Aorta (tissue), 5 donors: ENCODE measurements around the gene ZSWIM6. TPM values are rescaled to one million over a fixed set of nuclear protein-coding genes. Genes with fewer than 3 reads are reported as not detected.
"Not testable (repeated sequence)": the region's sequence is repeated elsewhere in the genome, so short reads cannot be mapped to it uniquely, and the experiment has no call there.

Experiments used
- ATAC-seq: fragments of 200-7000 bp; cut with Tn5 transposase; one replicate; pipeline ENCODE4 v1.9.1; 2022; ENCODE audit warnings: moderate library complexity; ENCODE audit not compliant: low FRiP score
- DNase-seq, 2 donors: peaks; one replicate each; pipeline ENCODE4 v3.0.0-alpha.2; 2020
- H3K27ac ChIP-seq, 2 donors: one replicate each; pipeline ENCODE4 v1.5.1; 2013; ENCODE audit warnings: low read length in 2 of 2, mild to moderate bottlenecking in 2 of 2, moderate library complexity in 2 of 2, control low read depth in 1 of 2, inconsistent platforms in 1 of 2, low read depth in 1 of 2
- H3K27me3 ChIP-seq, 2 donors: one replicate each; pipeline ENCODE4 v1.6.1; 2013; ENCODE audit warnings: control low read depth in 1 of 2, low read length in 1 of 2, mild to moderate bottlenecking in 1 of 2, moderate library complexity in 1 of 2; ENCODE audit not compliant: insufficient read depth in 2 of 2, control insufficient read depth in 1 of 2
- H3K36me3 ChIP-seq, 2 donors: one replicate each; pipeline ENCODE4 v1.6.1; 2013; ENCODE audit warnings: control low read depth in 1 of 2, low read length in 1 of 2, mild to moderate bottlenecking in 1 of 2; ENCODE audit not compliant: insufficient read depth in 2 of 2, control insufficient read depth in 1 of 2
- H3K4me1 ChIP-seq, 2 donors: one replicate each; pipeline ENCODE4 v1.6.1; 2013; ENCODE audit warnings: low read length in 2 of 2, control low read depth in 1 of 2, mild to moderate bottlenecking in 1 of 2, moderate library complexity in 1 of 2; ENCODE audit not compliant: insufficient read depth in 2 of 2, control insufficient read depth in 1 of 2
- H3K4me3 ChIP-seq, 2 donors: one replicate each; pipeline ENCODE4 v1.5.1; 2013; ENCODE audit warnings: low read length in 2 of 2, control low read depth in 1 of 2, mild to moderate bottlenecking in 1 of 2
- H3K9me3 ChIP-seq: one replicate; pipeline ENCODE4 v1.6.1; 2013; ENCODE audit warnings: mild to moderate bottlenecking, low read length; ENCODE audit not compliant: control insufficient read depth
- WGBS, 2 donors: extraction: QIAGEN DNeasy Blood & Tissue Kit; methylation state at CpG; one replicate each; pipeline ENCODE4 v1.1.7; 2013; 5-methylcytosine and 5-hydroxymethylcytosine counted together
- intact Hi-C, 2 donors: fragments of 100-400 bp; cut with DNase I; formaldehyde crosslinking; loops; one replicate each; pipeline versions ENCODE4 v1.14.2 to v1.15.0; 2022
- polyA plus RNA-seq, 2 donors: library from polyadenylated mRNA; stranded (reverse); fragments of 200-250 nt; gene quantifications; one replicate each; pipeline ENCODE4 v1.2.3, GENCODE V29; 2013
- total RNA-seq, 2 donors: library from RNA; stranded (reverse); fragmentation: NEBNext Ultra II Directional; extraction: Animal tissue kit (Norgen Biotek cat#: 25700); gene quantifications; one replicate each; pipeline ENCODE4 v1.2.1, GENCODE V29; 2021
- donor health status: healthy with polysubstance abuse.
- donor health status: Bipolar disorder and iron deficiency.
- donor health status: DM: no; HTN: no; CAD: no.
- donor health status: DM: no; HTN: no; CAD: no.
- donor health status: DM: yes; HTN: yes; CAD: no.

The ZSWIM6 gene
- total and polyA plus RNA-seq, 4 donors: 3.4 to 21.8 (median 12.4) TPM

GRCh38 chr5:61399679-61400078 lies 67.6 kb downstream of the ZSWIM6 start:
- intact Hi-C loops: no loop called here
- 96% methylated on average over 5 of the region's 5 CpGs for WGBS, 2 donors
- H3K4me1 ChIP-seq: peaks cover 0 to 3% of the 10 kb centered on the region in 2 donors

GRCh38 chr5:61401726-61402125 lies 69.7 kb downstream of the ZSWIM6 start:
- ATAC-seq: no peak
- Histone ChIP-seq H3K4me3 (no peak overlapping the region), H3K9me3 (no peaks in the 10 kb centered on the region), H3K4me1 (no peaks in the 10 kb centered on the region), H3K36me3 (no peaks in the 10 kb centered on the region), H3K27ac (no peak overlapping the region), H3K27me3 (no peaks in the 10 kb centered on the region)
- no peak for DNase-seq
- intact Hi-C loops: no loop called here

More at GRCh38 chr5:61399679-61400078, 67.6 kb downstream of the ZSWIM6 start:
- Histone ChIP-seq H3K4me3 (no peak overlapping the region), H3K27me3 (no peaks in the 10 kb centered on the region), H3K27ac (no peak overlapping the region), H3K36me3 (no peaks in the 10 kb centered on the region), H3K9me3 (no peaks in the 10 kb centered on the region)
- ATAC-seq: no peak
- DNase-seq: no peak

GRCh38 chr5:61402244-61402823 lies 70.3 kb downstream of the ZSWIM6 start:
- Histone ChIP-seq H3K4me3 (no peak overlapping the region), H3K27ac (no peak overlapping the region), H3K36me3 (no peaks in the 10 kb centered on the region), H3K4me1 (no peaks in the 10 kb centered on the region), H3K27me3 (no peaks in the 10 kb centered on the region), H3K9me3 (no peaks in the 10 kb centered on the region)
- no peak for ATAC-seq
- intact Hi-C loops: no loop called here
- DNase-seq: no peak

- ATAC-seq: no peak
- 91 to 95% methylated on average over 4 of the region's 4 CpGs for WGBS, 2 donors
- H3K4me1 ChIP-seq: no peaks in the 10 kb centered on the region
These were observed 71.2 kb downstream of the ZSWIM6 start for GRCh38 chr5:61402970-61403900.

DNA sequence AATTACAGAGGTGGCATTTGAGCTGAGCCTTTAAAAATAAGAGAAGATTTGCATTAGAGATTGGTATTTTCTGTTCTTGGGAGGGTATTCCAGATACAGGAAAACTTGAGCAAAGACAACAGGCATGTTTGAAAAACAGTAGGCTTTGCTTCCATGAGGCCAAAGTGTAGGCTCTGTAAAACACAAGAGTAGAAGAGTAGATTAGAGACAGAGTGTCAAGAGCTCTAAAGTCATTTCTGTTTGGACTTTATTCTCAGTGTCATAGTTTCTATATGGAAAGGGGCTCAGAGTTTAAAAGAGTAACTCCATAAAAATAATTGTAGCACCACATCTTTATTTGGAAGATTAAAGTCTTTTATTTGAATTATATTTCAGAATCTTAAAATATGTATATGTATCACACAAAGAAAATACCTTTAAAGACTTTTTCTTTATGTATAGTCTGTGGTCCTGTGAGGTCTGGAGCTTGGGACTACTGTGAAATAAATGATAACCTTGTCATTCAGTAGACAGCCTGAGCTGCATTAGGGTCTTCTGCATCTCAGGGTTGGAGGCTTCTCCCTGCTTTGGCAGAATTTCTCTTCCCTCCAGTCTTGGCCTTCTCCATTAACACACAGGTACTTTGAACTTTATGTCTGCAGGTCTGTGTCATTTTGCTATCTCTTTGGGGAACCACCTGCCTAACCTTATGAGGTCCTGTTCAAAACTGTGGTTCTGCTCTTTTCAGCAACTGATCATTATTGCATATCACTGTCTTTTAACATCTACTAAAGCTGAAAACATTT lies 73.6 kb downstream of the ZSWIM6 start:
- Histone ChIP-seq H3K27me3 (no peaks in the 10 kb centered on the region), H3K36me3 (no peaks in the 10 kb centered on the region), H3K4me1 (no peaks in the 10 kb centered on the region), H3K27ac (no peak overlapping the region), H3K4me3 (no peak overlapping the region), H3K9me3 (no peaks in the 10 kb centered on the region)
- no peak for ATAC-seq
- intact Hi-C loops: loop anchor here in 1 of 2 donors (5.0 kb wide), 1 partner anchor 47 kb away; no protein-coding TSS in a partner anchor
- DNase-seq: no peak

More at GRCh38 chr5:61402970-61403900, 71.2 kb downstream of the ZSWIM6 start:
- H3K27me3 ChIP-seq: no peaks in the 10 kb centered on the region
- H3K27ac ChIP-seq: no peak overlapping the region
- H3K4me3 ChIP-seq: no peak overlapping the region
- intact Hi-C loops: no loop called here
- no peak for DNase-seq
- H3K36me3 ChIP-seq: no peaks in the 10 kb centered on the region
- no peaks in the 10 kb centered on the region for H3K9me3 ChIP-seq

DNA sequence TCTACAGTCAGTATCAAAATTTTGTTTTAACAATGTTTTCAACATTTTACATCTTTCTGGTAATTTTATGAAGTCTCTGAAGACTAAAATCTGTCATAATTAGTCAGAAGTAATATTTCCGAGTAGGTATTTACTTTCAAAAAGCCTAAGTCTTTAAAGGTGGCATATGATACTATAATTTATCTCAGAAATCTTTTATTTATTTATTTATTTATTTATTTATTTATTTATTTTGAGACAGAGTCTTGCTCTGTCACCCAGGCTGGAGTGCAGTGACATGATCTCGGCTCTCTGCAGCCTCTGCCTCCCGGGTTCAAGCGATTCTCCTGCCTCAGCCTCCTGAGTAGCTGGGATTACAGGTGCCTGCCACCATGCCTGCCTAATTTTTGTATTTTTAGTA lies 74.4 kb downstream of the ZSWIM6 start:
- H3K4me1 ChIP-seq, H3K27ac ChIP-seq, DNase-seq, H3K36me3 ChIP-seq, H3K4me3 ChIP-seq, H3K9me3 ChIP-seq, ATAC-seq, H3K27me3 ChIP-seq: not testable (repeated sequence)
- intact Hi-C loops: loop anchor here in 1 of 2 donors (5.0 kb wide), 1 partner anchor 46 kb away; no protein-coding TSS in a partner anchor
- WGBS, 2 donors: 95% methylated on average over 4 of the region's 4 CpGs

DNA sequence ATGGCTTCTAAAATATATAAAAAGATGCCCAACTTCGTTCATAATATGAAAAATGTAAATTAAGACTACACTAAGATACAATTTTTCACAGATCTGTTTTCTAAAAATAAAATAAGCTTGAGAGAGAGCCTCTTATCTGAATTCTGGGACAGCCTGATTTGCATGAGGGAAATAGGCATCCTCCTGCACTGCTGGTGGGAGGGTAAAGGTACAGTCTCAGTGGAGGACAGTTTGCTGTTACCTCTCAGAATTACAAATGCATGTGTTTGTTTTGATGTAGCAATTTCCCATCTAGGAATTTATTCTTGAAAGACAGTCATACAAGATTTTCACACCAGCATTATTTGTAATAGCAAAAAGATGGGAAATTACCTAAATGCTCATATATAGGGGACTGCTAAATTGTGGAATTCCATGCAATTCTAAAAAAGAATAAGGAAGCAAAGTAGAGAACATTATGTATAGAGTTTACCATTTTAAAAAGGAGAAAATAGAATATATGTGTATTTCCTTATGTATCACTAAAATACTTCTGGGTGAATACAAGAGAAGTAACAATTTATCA lies 75.7 kb downstream of the ZSWIM6 start:
- WGBS, 2 donors: 8 to 26% methylated on average over 1 of the region's 1 CpG
- Histone ChIP-seq H3K9me3 (no peaks in the 10 kb centered on the region), H3K4me3 (no peak overlapping the region), H3K4me1 (no peaks in the 10 kb centered on the region), H3K27ac (no peak overlapping the region), H3K27me3 (no peaks in the 10 kb centered on the region), H3K36me3 (no peaks in the 10 kb centered on the region)
- ATAC-seq: no peak
- no peak for DNase-seq
- intact Hi-C loops: loop anchor here in 1 of 2 donors (2.0 to 5.0 kb wide), 2 partner anchors 45 to 75 kb away; partner anchors contain the start of gene ZSWIM6

- WGBS, 2 donors: 0% methylated on average over 28 of the region's 28 CpGs
These were observed 76.6 kb downstream of the ZSWIM6 start for GRCh38 chr5:61408476-61409168.

More at GRCh38 chr5:61408476-61409168, 76.6 kb downstream of the ZSWIM6 start:
- Histone ChIP-seq H3K4me3 (no peak overlapping the region), H3K4me1 (no peaks in the 10 kb centered on the region), H3K27ac (no peak overlapping the region), H3K36me3 (no peaks in the 10 kb centered on the region), H3K9me3 (no peaks in the 10 kb centered on the region), H3K27me3 (no peaks in the 10 kb centered on the region)
- DNase-seq (peak; percentile 100), ATAC-seq (peak; percentile 100)
- intact Hi-C loops: loop anchor here in 1 of 2 donors (2.0 to 5.0 kb wide), 2 partner anchors 44 to 76 kb away; partner anchors contain the start of gene ZSWIM6
